ENCODE data around the gene DDR2. TPM values are rescaled to one million over a fixed set of nuclear protein-coding genes. Genes with fewer than 3 reads are reported as not detected.

DDR2 gene
- total RNA-seq, 1 experiment from 2014 or later, result 0.77 TPM

DNA sequence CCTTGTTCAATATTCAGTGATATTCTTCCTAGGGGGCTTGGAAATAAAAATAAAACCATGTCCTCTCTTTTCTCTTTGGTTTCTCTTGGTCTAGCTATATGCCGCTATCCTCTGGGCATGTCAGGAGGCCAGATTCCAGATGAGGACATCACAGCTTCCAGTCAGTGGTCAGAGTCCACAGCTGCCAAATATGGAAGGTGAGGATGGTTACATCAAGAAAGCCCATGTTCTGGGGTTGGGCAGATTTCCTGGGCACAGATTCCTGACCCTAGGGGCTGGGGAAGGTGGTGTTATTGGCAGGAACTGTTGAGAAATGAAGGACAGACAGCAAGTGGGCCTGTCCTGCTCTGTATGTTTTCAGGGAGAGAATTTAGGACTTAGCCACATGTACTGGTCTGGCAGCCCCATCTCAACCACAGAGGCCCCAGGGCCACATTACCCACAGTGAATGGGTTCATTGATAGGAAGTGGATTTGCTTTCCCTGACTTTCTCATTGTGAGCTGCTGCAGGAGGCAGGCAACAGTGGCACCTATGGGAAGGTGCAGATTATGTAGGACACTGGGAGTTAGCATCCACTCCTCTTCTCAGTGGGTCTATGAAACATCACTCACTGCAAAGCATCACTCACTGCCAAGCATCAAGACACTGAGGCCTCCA lies 120.9 kb downstream of the DDR2 start:
- ATAC-seq (no peak; the same call in 1 of the 2 replicates), DNase-seq (no peak)
- peaks cover 20% of the 10 kb centered on the region; the same call in 1 of the 2 replicates for H3K4me1 ChIP-seq (ENCODE audit: insufficient read depth, low read length)
- no peak overlapping the region for H3K27ac ChIP-seq (ENCODE audit: low read length)
- POLR2A ChIA-PET (ENCODE audit: unreplicated experiment), result no interaction called here
- intact Hi-C loops (cut with micrococcal nuclease), result no loop called here
- H3K9me2 ChIP-seq (replicated peaks; ENCODE audit: low read length), result no peaks in the 10 kb centered on the region
- no peak overlapping the region for H3K9ac ChIP-seq (ENCODE audit: low read length)
- no peak overlapping the region for H3K4me3 ChIP-seq (ENCODE audit: low read length)
- no peaks in the 10 kb centered on the region for H3K36me3 ChIP-seq (ENCODE audit: low read depth, low read length)
- H4K20me1 ChIP-seq (ENCODE audit: low read length), result no peaks in the 10 kb centered on the region
- H3K27me3 ChIP-seq (ENCODE audit: low read length), result no peaks in the 10 kb centered on the region
- no peak for TF ChIP-seq EZH2phosphoT487 (IDR thresholded peaks at IDR 0.05; ENCODE audit: borderline replicate concordance, low read length)
- TF ChIP-seq, protein P1, sequence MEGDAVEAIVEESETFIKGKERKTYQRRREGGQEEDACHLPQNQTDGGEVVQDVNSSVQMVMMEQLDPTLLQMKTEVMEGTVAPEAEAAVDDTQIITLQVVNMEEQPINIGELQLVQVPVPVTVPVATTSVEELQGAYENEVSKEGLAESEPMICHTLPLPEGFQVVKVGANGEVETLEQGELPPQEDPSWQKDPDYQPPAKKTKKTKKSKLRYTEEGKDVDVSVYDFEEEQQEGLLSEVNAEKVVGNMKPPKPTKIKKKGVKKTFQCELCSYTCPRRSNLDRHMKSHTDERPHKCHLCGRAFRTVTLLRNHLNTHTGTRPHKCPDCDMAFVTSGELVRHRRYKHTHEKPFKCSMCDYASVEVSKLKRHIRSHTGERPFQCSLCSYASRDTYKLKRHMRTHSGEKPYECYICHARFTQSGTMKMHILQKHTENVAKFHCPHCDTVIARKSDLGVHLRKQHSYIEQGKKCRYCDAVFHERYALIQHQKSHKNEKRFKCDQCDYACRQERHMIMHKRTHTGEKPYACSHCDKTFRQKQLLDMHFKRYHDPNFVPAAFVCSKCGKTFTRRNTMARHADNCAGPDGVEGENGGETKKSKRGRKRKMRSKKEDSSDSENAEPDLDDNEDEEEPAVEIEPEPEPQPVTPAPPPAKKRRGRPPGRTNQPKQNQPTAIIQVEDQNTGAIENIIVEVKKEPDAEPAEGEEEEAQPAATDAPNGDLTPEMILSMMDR (conservative IDR thresholded peaks at IDR 0.05; ENCODE audit: low read depth, low read length), result 0 out of 2 replicates have a peak, but pooled peaks have one; percentile 19
- TF ChIP-seq EZH2 (IDR thresholded peaks at IDR 0.05; ENCODE audit: low read length, unreplicated experiment), result no peak
- H3K79me2 ChIP-seq (ENCODE audit: low read length), result no peaks in the 10 kb centered on the region
- no peak overlapping the region for H3K4me2 ChIP-seq (ENCODE audit: low read length)
- no TSS peak for BruUV-seq (replicated peaks)
- H3K9me3 ChIP-seq (ENCODE audit: low read length), result no peaks in the 10 kb centered on the region
- no peak overlapping the region for H2AFZ ChIP-seq (ENCODE audit: low read length)
- no peaks in the 10 kb centered on the region for H3F3A ChIP-seq (ENCODE audit: low read length, unreplicated experiment)
- CTCF ChIA-PET, result interaction anchor here (0.6 kb wide), 1 partner anchor 61 kb away, joined by 3 read pairs; no protein-coding TSS in a partner anchor

DNA sequence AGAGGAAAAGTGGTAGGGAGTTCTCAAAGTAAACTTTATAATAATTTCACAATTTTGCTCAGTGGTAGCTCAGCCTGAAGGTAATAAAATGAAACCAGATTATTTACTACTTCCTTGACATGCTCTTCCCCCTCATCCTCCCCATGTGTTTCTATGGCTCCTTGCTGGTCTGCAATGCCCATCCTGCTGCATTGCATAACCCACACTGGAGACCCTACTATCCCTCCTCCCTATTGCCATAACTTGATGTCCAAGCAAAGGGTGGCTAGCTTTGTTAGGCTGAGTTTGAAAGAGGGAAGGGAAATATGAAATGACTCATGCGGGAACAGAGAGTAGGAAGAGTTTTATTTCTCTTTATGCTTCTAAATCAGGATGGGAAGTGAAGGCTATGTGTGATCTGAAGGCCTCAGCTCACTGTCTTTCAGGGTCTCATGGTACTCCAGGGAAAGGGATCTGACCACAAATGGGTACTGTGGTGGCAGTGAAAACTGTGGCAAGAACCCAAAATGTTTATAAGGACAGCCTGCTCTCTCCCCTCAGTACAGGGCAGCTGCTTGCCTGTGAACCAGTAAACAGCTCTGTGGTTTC lies 121.8 kb downstream of the DDR2 start:
- Histone ChIP-seq H3K4me3 (ENCODE audit: low read length) (no peak overlapping the region), H3K27ac (ENCODE audit: low read length) (no peak overlapping the region), H3K9me3 (ENCODE audit: low read length) (no peaks in the 10 kb centered on the region), H3K4me1 (ENCODE audit: insufficient read depth, low read length) (peaks cover 20% of the 10 kb centered on the region; the same call in 1 of the 2 replicates), H3K4me2 (ENCODE audit: low read length) (no peak overlapping the region), H3K9me2 (replicated peaks; ENCODE audit: low read length) (no peaks in the 10 kb centered on the region), H3F3A (ENCODE audit: low read length, unreplicated experiment) (no peaks in the 10 kb centered on the region), H3K79me2 (ENCODE audit: low read length) (no peaks in the 10 kb centered on the region), H3K27me3 (ENCODE audit: low read length) (no peaks in the 10 kb centered on the region), H2AFZ (ENCODE audit: low read length) (no peak overlapping the region), H3K9ac (ENCODE audit: low read length) (no peak overlapping the region), H3K36me3 (ENCODE audit: low read depth, low read length) (no peaks in the 10 kb centered on the region), H4K20me1 (ENCODE audit: low read length) (no peaks in the 10 kb centered on the region)
- intact Hi-C loops (cut with micrococcal nuclease), result no loop called here
- ATAC-seq (peak; percentile 48; the same call in 1 of the 2 replicates), DNase-seq (peak; percentile 28)
- TF ChIP-seq, protein P1 (conservative IDR thresholded peaks at IDR 0.05; ENCODE audit: low read depth, low read length), result no peak
- no peak for TF ChIP-seq EZH2phosphoT487 (IDR thresholded peaks at IDR 0.05; ENCODE audit: borderline replicate concordance, low read length)
- TF ChIP-seq EZH2 (IDR thresholded peaks at IDR 0.05; ENCODE audit: low read length, unreplicated experiment), result no peak
- POLR2A ChIA-PET (ENCODE audit: unreplicated experiment), result no interaction called here
- CTCF ChIA-PET, result no interaction called here
- BruUV-seq (replicated peaks), result no TSS peak

DNA sequence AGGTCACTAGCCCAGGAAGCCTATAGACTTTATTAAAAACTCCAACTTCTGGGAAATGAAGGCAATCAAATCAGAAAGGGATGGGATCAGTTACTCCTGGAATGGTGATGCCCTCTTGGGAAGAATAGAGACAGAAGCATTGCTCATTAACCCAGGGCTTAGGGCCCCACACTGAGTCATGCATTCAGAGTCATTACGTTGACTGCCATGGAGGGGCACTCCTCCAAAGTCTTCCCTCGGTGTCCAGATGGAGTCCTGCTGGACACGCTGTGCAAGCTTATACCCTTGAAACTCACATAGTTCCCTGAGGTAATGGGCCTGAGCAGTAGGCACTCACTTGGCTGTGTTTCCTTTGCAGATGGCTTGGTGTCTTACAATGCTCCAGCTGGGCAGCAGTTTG lies 123.0 kb downstream of the DDR2 start:
- CTCF ChIA-PET, result no interaction called here
- POLR2A ChIA-PET (ENCODE audit: unreplicated experiment), result no interaction called here
- no peaks in the 10 kb centered on the region for H3K36me3 ChIP-seq (ENCODE audit: low read depth, low read length)

More for the DNA sequence above, 123.0 kb downstream of the DDR2 start:
- DNase-seq (no peak), ATAC-seq (no peak)
- H3F3A ChIP-seq (ENCODE audit: low read length, unreplicated experiment), result no peaks in the 10 kb centered on the region
- intact Hi-C loops (cut with micrococcal nuclease), result no loop called here
- H3K27me3 ChIP-seq (ENCODE audit: low read length), result no peaks in the 10 kb centered on the region
- no peak overlapping the region for H2AFZ ChIP-seq (ENCODE audit: low read length)
- peaks cover 20% of the 10 kb centered on the region; the same call in 1 of the 2 replicates for H3K4me1 ChIP-seq (ENCODE audit: insufficient read depth, low read length)
- no TSS peak for BruUV-seq (replicated peaks)
- no peak overlapping the region for H3K4me3 ChIP-seq (ENCODE audit: low read length)
- H3K79me2 ChIP-seq (ENCODE audit: low read length), result no peaks in the 10 kb centered on the region
- TF ChIP-seq, protein P1 (conservative IDR thresholded peaks at IDR 0.05; ENCODE audit: low read depth, low read length), result no peak
- no peak for TF ChIP-seq EZH2 (IDR thresholded peaks at IDR 0.05; ENCODE audit: low read length, unreplicated experiment)
- no peak for TF ChIP-seq EZH2phosphoT487 (IDR thresholded peaks at IDR 0.05; ENCODE audit: borderline replicate concordance, low read length)
- no peaks in the 10 kb centered on the region for H4K20me1 ChIP-seq (ENCODE audit: low read length)
- no peak overlapping the region for H3K9ac ChIP-seq (ENCODE audit: low read length)
- H3K27ac ChIP-seq (ENCODE audit: low read length), result no peak overlapping the region
- no peaks in the 10 kb centered on the region for H3K9me3 ChIP-seq (ENCODE audit: low read length)
- H3K4me2 ChIP-seq (ENCODE audit: low read length), result no peak overlapping the region
- H3K9me2 ChIP-seq (replicated peaks; ENCODE audit: low read length), result no peaks in the 10 kb centered on the region

Measured in PC-3 (cell line).